Muscle of leg (tissue), 11 donors: ENCODE data around the gene TSNAX. TPM values are rescaled to one million over a fixed set of nuclear protein-coding genes. Genes with fewer than 3 reads are reported as not detected.

Experiments
- DNase-seq: peaks from one replicate; pipeline ENCODE4 v3.0.0; 2013
- H3K27ac ChIP-seq: one replicate; pipeline ENCODE4 v1.5.1; 2013; ENCODE audit warnings: mild to moderate bottlenecking, low read length, control low read depth
- H3K27me3 ChIP-seq: one replicate; pipeline ENCODE4 v1.6.1; 2013; ENCODE audit warnings: low read length; ENCODE audit not compliant: control insufficient read depth, insufficient read depth
- H3K36me3 ChIP-seq: one replicate; pipeline ENCODE4 v1.6.1; 2013; ENCODE audit warnings: low read length; ENCODE audit not compliant: control insufficient read depth, insufficient read depth
- H3K4me1 ChIP-seq: one replicate; pipeline ENCODE4 v1.6.1; 2013; ENCODE audit warnings: low read length; ENCODE audit not compliant: control insufficient read depth, insufficient read depth
- H3K4me3 ChIP-seq: one replicate; pipeline ENCODE4 v1.5.1; 2013; ENCODE audit warnings: low read length, control low read depth
- H3K9me3 ChIP-seq: replicated peaks from 2 replicates; pipeline ENCODE4 v1.6.1; 2013; ENCODE audit warnings: low read depth, low read length; ENCODE audit not compliant: control insufficient read depth
- WGBS: methylation state at CpG from one replicate; pipeline ENCODE4 v1.1.5; 2013; ENCODE audit warnings: missing lambda C conversion rate; ENCODE audit not compliant: insufficient coverage; 5-methylcytosine and 5-hydroxymethylcytosine counted together
- polyA plus RNA-seq, 8 donors: library from polyadenylated mRNA; unstranded; fragments of 120-200 nt; gene quantifications; one replicate each; pipeline versions ENCODE4 v1.2.1 to v1.2.3, GENCODE V29; 2013; ENCODE audit warnings: inconsistent platforms in 1 of 8, low replicate concordance in 1 of 8; ENCODE audit not compliant: insufficient read length in 8 of 8, insufficient read depth in 1 of 8
- total RNA-seq: library from RNA; stranded (reverse); fragments of 120-200 nt; gene quantifications from one replicate; pipeline ENCODE4 v1.2.4, GENCODE V29; 2013

TSNAX gene
- total and polyA plus RNA-seq, 9 donors: 23.0 to 34.7 (median 30.8) TPM

DNA sequence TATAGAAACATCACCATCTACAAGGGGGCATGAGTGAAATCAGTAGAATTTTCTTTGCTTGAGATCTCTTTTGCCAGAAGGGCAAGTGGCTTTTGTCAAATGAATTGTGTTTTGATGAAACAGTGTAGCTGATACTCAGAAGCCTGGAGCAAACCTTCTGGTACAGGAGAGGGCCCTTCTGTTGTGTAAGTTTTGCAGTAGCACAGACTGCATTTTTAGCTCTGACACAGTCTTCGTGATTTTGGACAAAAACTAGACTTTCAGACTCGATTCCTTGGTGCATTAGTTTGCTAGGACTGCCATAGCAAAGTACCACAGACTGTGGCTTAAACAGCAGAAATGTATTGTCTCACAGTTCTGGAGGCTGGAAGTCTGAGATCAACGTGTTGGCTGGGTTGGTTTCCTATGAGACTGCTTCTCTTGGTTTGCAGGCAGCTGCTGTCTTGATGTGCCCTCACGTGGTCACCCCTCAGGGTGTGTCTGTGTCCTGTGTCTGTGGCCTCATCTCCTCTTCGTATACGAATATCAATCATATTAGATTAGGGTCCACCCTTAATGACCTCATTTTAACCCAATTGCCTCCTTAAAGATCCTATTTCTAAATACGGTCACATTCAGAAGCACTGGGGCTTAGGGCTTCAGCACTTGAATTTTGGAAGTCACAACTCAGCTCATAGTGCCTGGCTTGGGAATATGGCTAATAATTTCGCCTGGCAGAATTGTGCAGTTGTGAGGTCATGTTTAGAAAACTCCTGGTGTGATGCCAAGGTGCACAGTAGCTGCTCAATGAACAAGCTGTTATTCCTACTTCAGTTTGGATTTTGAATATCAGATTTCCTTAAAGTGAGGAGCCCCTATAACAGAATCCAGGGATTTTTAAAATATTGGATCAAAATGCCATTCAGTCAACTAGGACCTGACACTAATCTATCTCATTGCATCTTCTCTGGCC, 77.0 kb downstream of the TSNAX start:
- no peak overlapping the region for H3K4me3 ChIP-seq
- 51% methylated on average over 6 of the region's 8 CpGs for WGBS
- no peak overlapping the region for H3K27ac ChIP-seq
- no peaks in the 10 kb centered on the region for H3K9me3 ChIP-seq
- peak; percentile 38 for DNase-seq
- no peaks in the 10 kb centered on the region for H3K27me3 ChIP-seq
- H3K36me3 ChIP-seq: no peaks in the 10 kb centered on the region
- H3K4me1 ChIP-seq: peaks cover 5% of the 10 kb centered on the region

DNA sequence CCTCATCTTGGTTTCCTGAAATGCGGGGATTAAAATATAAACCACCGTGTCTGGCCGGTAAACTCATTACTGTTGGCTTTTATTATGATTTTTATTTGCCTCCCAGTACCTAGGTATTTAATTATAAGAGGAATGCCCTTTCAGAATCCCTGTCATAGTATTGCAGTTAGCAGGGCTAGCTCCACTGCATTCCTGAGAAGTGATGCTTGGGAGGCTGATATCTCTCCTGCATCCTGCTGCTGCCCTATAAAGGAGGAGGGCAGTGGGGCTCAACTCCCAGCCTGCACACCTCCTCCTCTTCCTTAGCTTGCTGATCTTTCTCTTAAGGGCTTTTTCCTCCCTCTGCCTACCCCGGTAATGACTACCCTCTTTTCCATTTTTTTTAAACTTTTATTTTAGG, 78.2 kb downstream of the TSNAX start:
- Histone ChIP-seq H3K27ac (no peak overlapping the region), H3K9me3 (no peaks in the 10 kb centered on the region), H3K4me1 (peaks cover 3% of the 10 kb centered on the region), H3K4me3 (no peak overlapping the region), H3K36me3 (no peaks in the 10 kb centered on the region), H3K27me3 (no peaks in the 10 kb centered on the region)
- WGBS: no CpG with 5 or more reads among the region's 4 CpGs
- DNase-seq: no peak

DNA sequence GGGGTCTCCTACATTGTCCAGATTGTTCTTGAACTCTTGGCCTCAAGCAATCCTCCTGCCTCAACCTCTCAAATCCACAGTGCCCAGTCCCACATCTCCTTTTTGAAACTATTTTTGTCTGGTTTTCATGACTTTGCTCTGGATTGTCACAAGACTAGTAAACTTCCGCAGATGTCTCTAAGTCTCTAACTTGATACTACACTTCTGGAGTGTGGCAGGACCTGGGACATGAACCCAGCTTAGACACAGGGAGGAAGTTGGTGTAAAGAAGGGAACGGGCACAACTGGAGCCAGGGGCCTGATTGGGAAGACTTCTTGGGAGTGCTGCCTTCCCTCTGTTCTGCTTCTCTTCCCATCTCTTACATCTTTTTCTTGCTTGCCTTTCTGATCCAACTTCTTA, 81.9 kb downstream of the TSNAX start:
- Histone ChIP-seq H3K4me1 (peaks cover 4% of the 10 kb centered on the region), H3K36me3 (no peaks in the 10 kb centered on the region), H3K9me3 (no peaks in the 10 kb centered on the region), H3K4me3 (no peak overlapping the region), H3K27me3 (no peaks in the 10 kb centered on the region), H3K27ac (no peak overlapping the region)
- DNase-seq: peak; percentile 71
- whole genome bisulfite sequencing: no CpG with 5 or more reads among the region's 2 CpGs

DNA sequence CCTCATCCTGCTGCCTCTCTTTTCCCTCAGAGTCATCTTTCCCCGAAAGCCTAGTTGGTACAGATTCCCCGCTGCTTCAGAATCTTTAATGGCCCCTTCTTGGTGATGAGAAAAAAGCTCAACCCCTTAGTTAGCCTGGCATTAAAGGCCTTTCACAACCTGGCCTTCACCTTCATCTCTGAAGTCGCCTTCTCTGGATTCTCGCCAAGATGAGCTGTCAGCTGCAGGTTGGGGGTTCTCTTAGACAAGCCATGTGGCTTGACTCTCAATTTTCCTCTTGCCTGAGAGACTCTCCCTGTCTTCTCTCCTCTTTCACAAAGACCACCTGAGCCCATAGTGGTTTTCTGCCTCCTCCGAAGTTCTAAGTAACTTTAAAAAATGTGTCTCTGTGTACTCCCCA, 82.6 kb downstream of the TSNAX start:
- Histone ChIP-seq H3K36me3 (no peaks in the 10 kb centered on the region), H3K27me3 (no peaks in the 10 kb centered on the region), H3K4me3 (no peak overlapping the region), H3K4me1 (peaks cover 4% of the 10 kb centered on the region), H3K9me3 (no peaks in the 10 kb centered on the region), H3K27ac (no peak overlapping the region)
- 86% methylated on average over 3 of the region's 5 CpGs for WGBS
- no peak for DNase-seq

DNA sequence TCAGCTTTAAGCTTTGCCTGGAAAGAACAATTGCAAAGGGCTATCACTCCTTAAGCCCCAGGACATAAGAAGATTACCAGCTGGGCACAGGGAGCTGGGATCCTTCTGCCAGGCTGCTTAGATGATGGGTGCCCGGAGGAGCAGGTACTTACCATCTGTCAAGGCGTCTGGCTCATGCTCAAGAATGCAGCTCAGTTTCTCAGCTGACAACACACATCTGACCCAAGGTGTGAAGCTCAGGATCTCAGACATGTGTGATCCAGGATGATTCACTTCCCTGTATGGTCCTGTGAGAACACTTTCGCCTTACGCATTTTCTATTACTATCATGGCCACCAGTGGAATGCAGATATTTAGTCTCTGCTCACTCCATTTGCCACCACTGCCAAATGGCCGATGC, 83.4 kb downstream of the TSNAX start:
- DNase-seq: no peak
- Histone ChIP-seq H3K4me3 (no peak overlapping the region), H3K27me3 (no peaks in the 10 kb centered on the region), H3K4me1 (peaks cover 4% of the 10 kb centered on the region), H3K27ac (no peak overlapping the region), H3K9me3 (no peaks in the 10 kb centered on the region), H3K36me3 (no peaks in the 10 kb centered on the region)
- WGBS: 94% methylated on average over 2 of the region's 5 CpGs

DNA sequence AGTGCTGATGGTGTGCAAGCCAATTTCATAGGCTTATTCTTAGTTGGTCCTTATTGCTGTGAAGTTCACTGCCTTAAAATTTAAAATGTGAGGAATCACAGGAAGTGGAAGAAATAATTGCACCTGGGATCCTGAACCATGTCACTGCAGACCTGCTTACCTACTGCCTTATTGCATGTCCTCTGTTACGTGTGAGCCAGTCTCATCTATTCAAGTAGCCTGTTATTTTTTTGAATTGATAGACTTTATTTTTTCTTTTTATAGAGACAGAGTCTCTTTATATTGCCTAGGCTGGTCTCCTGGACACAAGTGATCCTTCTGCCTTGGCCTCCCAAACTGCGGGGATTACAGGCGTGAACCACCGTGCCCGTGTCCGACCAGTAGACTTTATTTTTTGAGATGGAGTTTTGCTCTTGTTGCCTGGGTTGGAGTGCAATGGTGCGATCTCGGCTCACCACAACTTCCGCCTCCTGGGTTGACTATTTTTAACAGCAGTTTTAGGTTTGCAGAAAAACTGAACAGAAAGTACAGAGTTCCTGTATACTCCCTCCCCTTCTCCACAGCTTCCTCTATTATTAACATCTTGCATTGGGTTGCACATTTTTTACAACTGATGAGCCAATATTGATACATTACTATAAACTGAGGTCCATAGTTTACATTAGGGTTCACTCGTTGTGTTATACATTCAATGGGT, 84.1 kb downstream of the TSNAX start:
- Histone ChIP-seq H3K4me1 (peaks cover 4% of the 10 kb centered on the region), H3K27ac (no peak overlapping the region)

DNA sequence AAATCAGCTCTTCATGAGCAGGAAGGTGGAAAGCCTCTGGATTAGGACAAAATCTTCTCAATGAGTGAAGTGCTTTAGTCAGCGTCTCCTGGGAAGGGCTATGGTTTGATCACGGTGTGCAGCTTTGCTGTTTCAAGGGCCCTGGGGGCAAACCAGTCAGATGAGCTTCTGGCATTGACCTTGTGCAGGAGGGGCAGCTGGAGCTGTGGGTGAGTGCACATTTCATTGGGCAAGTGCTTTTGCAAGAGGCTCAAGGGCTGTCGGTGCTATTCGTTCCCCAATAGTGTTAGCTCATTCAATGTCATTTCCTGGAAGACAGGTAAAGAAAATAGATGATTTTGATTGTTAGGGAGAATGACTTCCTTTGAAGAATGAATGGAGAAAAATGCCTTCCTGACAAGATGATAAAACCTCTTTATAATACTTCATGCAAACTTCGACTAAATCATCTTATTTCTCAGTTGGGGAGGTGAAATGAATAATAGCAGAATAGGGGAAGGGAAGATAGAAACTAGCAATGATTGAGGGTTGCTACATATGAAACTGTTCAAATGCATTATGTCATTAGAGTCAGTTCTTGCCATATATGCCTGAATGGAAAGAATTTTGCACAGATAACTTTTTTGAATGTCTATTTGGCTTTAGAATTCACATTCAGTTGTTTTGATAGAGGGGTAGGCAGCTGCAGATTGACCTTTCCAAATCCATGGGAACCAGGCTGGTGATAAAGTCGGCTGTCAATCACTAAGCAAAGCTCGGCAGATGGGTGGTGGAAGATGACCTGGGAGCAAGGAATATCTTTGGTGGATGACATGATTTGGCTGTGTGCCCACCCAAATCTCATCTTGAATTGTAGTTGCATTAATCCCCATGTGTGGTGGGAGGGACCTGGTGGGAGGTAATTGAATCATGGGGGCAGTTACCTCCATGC, 85.2 kb downstream of the TSNAX start:
- WGBS: 76% methylated on average over 4 of the region's 7 CpGs
- no peaks in the 10 kb centered on the region for H3K27me3 ChIP-seq
- no peak overlapping the region for H3K4me3 ChIP-seq
- peaks cover 4% of the 10 kb centered on the region for H3K4me1 ChIP-seq
- no peaks in the 10 kb centered on the region for H3K9me3 ChIP-seq
- DNase-seq: no peak
- no peaks in the 10 kb centered on the region for H3K36me3 ChIP-seq
- no peak overlapping the region for H3K27ac ChIP-seq

More for the DNA sequence above, 84.1 kb downstream of the TSNAX start:
- H3K4me3 ChIP-seq: no peak overlapping the region
- no peaks in the 10 kb centered on the region for H3K27me3 ChIP-seq
- H3K9me3 ChIP-seq: no peaks in the 10 kb centered on the region
- peak; percentile 56 for DNase-seq
- 70% methylated on average over 2 of the region's 10 CpGs for WGBS
- no peaks in the 10 kb centered on the region for H3K36me3 ChIP-seq

Other genes with a start within 250 kb of the TSNAX start
- 7.1 TPM for gene EXOC8, start 190.8 kb upstream of the TSNAX start, total RNA-seq
- 1 to 10 TPM; 5.0 to 8.1 (median 6.7) TPM for gene EXOC8, start 190.8 kb upstream of the TSNAX start, polyA plus RNA-seq
- 8.1 TPM for gene SPRTN, start 190.4 kb upstream of the TSNAX start, total RNA-seq
- 1 to 10 TPM; 5.7 to 8.3 (median 7.0) TPM for gene SPRTN, start 190.4 kb upstream of the TSNAX start, polyA plus RNA-seq
- 47.9 TPM for gene EGLN1, start 106.4 kb upstream of the TSNAX start, total RNA-seq
- 10 to 100 TPM; 35.7 to 43.7 (median 40.1) TPM for gene EGLN1, start 106.4 kb upstream of the TSNAX start, polyA plus RNA-seq
- gene DISC1, start 98.1 kb downstream of the TSNAX start, total RNA-seq: 10.7 TPM
- gene DISC1, start 98.1 kb downstream of the TSNAX start, polyA plus RNA-seq: 1 to 10 TPM; 4.5 to 8.4 (median 6.8) TPM